Type B pancreatic cell (in vitro differentiated cells): ENCODE data around the gene APBB2. TPM values are rescaled to one million over a fixed set of nuclear protein-coding genes. Genes with fewer than 3 reads are reported as not detected.

Source experiments
- DNase-seq: peaks from one replicate; pipeline ENCODE4 v3.0.0; 2021; ENCODE audit warnings: mixed read lengths; ENCODE audit not compliant: unreplicated experiment; ENCODE audit errors: extremely low spot score
- H3K27ac Mint-ChIP-seq: 2 replicates; pipeline ENCODE4 v1.8.0; 2021; ENCODE audit warnings: mild to moderate bottlenecking, mixed read lengths
- H3K27me3 Mint-ChIP-seq: 2 replicates; pipeline ENCODE4 v1.8.0; 2021; ENCODE audit warnings: mixed read lengths
- H3K36me3 Mint-ChIP-seq: 2 replicates; pipeline ENCODE4 v1.8.0; 2021; ENCODE audit warnings: mixed read lengths
- H3K4me1 Mint-ChIP-seq: one replicate; pipeline ENCODE4 v1.8.0; 2021; ENCODE audit warnings: mixed read lengths; ENCODE audit not compliant: unreplicated experiment
- H3K4me3 Mint-ChIP-seq: 2 replicates; pipeline ENCODE4 v1.8.0; 2021; ENCODE audit warnings: mild to moderate bottlenecking, mixed read lengths
- H3K9me3 Mint-ChIP-seq: 2 replicates; pipeline ENCODE4 v1.8.0; 2021; ENCODE audit warnings: mixed read lengths
- CTCF ChIP-seq: fragments of 200-600 bp; sonication (generic); conservative IDR thresholded peaks from 2 replicates; pipeline ENCODE4 v1.5.0; 2021; ENCODE audit warnings: antibody characterized with exemption, mild to moderate bottlenecking
- total RNA-seq: library from RNA; stranded (reverse); gene quantifications from 2 replicates; pipeline ENCODE4 v1.2.1, GENCODE V29; 2021; ENCODE audit warnings: low replicate concordance

The APBB2 gene
- total RNA-seq, 1 donor from 2014 or later = 33.3 TPM

DNA sequence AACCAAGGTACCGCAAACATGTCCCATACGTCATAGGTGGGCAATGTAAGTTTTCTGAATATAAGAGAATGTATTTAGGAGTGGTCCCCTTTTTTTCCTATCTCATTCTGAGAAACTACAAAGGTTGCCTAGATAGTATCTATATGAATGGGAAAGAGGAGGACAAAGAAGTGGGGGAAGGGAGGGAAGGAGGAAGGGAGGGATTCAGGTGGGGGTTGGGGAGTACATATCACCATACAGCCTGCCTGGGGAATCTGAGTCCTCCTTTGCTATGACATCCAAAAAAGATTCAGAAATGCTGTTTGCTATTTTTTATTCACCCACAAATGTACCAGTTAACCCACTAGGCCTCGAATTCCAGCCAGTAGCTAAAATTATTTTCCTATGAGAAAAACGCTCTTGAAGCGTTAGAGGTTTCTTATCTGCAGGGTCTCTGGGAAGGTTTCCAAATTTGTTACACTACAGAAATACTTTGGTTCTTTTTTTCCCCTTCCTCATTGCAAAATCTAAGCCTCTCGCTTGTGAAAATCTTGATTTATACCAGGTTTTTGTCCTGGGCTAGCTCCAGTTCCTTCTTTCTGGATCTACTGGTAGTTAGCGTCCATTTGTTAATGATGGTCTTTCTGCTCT is 251.7 kb downstream of the APBB2 start:
- H3K27ac Mint-ChIP-seq = no peak overlapping the region
- H3K9me3 Mint-ChIP-seq = no peaks in the 10 kb centered on the region
- no peaks in the 10 kb centered on the region for H3K27me3 Mint-ChIP-seq
- TF ChIP-seq CTCF = no peak
- no peak overlapping the region for H3K4me3 Mint-ChIP-seq
- H3K36me3 Mint-ChIP-seq = no peaks in the 10 kb centered on the region
- H3K4me1 Mint-ChIP-seq = no peaks in the 10 kb centered on the region
- no peak for DNase-seq

- no peak for DNase-seq
- Mint-ChIP-seq H3K27me3 (no peaks in the 10 kb centered on the region), H3K36me3 (no peaks in the 10 kb centered on the region), H3K9me3 (no peaks in the 10 kb centered on the region), H3K4me1 (no peaks in the 10 kb centered on the region), H3K4me3 (no peak overlapping the region), H3K27ac (no peak overlapping the region)
- no peak for TF ChIP-seq CTCF
These were observed 253.4 kb downstream of the APBB2 start for GRCh38 chr4:40960941-40961340.

DNA sequence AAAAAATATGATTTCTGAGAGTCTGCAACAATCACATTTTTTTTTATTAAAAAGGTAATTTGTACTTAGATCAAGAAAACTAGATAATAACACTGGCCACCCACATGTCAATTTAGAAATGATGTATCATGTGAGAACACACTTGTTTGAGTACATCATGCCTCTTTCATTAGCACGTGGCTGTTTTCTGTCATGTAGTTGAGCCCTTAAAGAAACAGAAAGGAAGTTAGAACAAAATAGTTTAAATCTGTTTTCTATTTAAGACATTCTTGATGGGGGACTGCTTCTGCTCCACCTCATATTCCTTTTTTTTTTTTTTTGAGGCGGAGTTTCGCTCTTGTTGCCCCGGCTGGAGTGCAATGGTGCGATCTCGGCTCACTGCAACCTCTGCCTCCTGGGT is 257.1 kb downstream of the APBB2 start:
- DNase-seq = no peak
- H3K36me3 Mint-ChIP-seq = no peaks in the 10 kb centered on the region
- peaks cover 5% of the 10 kb centered on the region for H3K4me1 Mint-ChIP-seq
- no peak overlapping the region for H3K4me3 Mint-ChIP-seq
- H3K27ac Mint-ChIP-seq = no peak overlapping the region
- H3K9me3 Mint-ChIP-seq = no peaks in the 10 kb centered on the region
- no peaks in the 10 kb centered on the region for H3K27me3 Mint-ChIP-seq
- no peak for TF ChIP-seq CTCF

GRCh38 chr4:40956721-40957255 is 257.6 kb downstream of the APBB2 start:
- DNase-seq = no peak
- Mint-ChIP-seq H3K36me3 (no peaks in the 10 kb centered on the region), H3K27me3 (no peaks in the 10 kb centered on the region), H3K9me3 (no peaks in the 10 kb centered on the region), H3K4me1 (peaks cover 5% of the 10 kb centered on the region), H3K4me3 (no peak overlapping the region), H3K27ac (no peak overlapping the region)
- no peak for TF ChIP-seq CTCF

GRCh38 chr4:40954088-40954668 is 260.2 kb downstream of the APBB2 start:
- no peak overlapping the region for H3K27ac Mint-ChIP-seq
- no peak for TF ChIP-seq CTCF
- H3K27me3 Mint-ChIP-seq = no peaks in the 10 kb centered on the region
- no peaks in the 10 kb centered on the region for H3K9me3 Mint-ChIP-seq
- H3K36me3 Mint-ChIP-seq = no peaks in the 10 kb centered on the region
- no peak overlapping the region for H3K4me3 Mint-ChIP-seq
- DNase-seq = no peak
- H3K4me1 Mint-ChIP-seq = peaks cover 5% of the 10 kb centered on the region
